ENCODE data around the gene SOCS1. TPM values are rescaled to one million over a fixed set of nuclear protein-coding genes. Genes with fewer than 3 reads are reported as not detected.

The SOCS1 gene
- total RNA-seq, 1 experiment from 2014 or later, result 12.5 TPM

DNA sequence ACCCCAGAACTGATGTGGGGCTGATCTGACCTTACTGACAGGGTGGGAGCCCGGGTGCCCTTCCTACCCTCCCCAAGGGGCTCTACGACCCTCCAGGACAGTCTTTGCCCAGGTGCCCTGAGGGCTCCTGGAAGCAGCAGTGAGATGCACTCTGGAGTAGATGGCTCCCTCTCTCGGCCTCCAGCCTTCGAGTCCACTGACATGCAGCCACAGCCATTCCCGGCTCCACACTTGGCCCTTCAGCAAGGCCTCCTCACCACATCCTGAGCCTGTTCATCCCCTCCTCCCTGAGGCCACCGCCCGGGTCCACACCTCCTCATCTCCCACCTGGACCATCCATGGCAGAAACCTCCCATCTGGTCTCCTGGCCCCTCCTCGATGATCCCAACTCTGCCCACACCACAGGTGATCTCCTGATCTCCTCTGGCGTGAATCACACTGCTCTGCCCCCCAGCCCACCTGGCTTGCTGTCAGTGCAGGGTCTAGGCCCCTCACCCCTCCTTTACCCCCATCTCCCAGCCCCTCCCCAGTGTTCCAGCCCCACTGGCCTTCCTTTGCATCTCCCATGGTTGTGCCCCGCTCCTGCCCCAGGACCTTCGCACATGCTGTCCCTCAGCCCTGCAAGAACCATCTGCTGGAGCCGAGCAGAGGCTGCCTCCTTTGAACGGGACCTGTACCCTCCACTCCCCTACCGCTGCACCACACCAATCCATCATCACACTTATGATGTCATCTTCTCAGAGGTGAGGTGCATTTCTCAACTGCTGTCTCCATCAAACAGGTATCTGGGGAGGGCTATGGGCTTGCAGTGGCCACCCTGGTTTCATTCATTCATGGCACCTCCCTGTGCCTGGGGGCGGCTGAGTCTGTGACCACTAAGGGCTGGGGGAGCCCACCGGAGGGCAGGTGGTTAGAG, 44.7 kb downstream of the SOCS1 start:
- H3K4me3 ChIP-seq (ENCODE audit: low read length), result no peak overlapping the region
- no peak overlapping the region for H3K27ac ChIP-seq (ENCODE audit: low read length)
- intact Hi-C loops (cut with micrococcal nuclease), result no loop called here
- no peaks in the 10 kb centered on the region for H3K9me2 ChIP-seq (replicated peaks; ENCODE audit: low read length)
- H3K4me2 ChIP-seq (ENCODE audit: low read length), result no peak overlapping the region
- no peaks in the 10 kb centered on the region for H3K36me3 ChIP-seq (ENCODE audit: low read depth, low read length)
- H3K79me2 ChIP-seq (ENCODE audit: low read length), result no peaks in the 10 kb centered on the region
- no peaks in the 10 kb centered on the region for H3K4me1 ChIP-seq (ENCODE audit: insufficient read depth, low read length)
- no peak for DNase-seq
- H3K9me3 ChIP-seq (ENCODE audit: low read length), result no peaks in the 10 kb centered on the region
- H3K9ac ChIP-seq (ENCODE audit: low read length), result no peak overlapping the region
- POLR2A ChIA-PET (ENCODE audit: unreplicated experiment), result no interaction called here
- BruUV-seq (replicated peaks), result no TSS peak
- no peaks in the 10 kb centered on the region for H4K20me1 ChIP-seq (ENCODE audit: low read length)
- no peak overlapping the region for H2AFZ ChIP-seq (ENCODE audit: low read length)
- H3F3A ChIP-seq (ENCODE audit: low read length, unreplicated experiment), result no peaks in the 10 kb centered on the region
- TF ChIP-seq EZH2 (IDR thresholded peaks at IDR 0.05; ENCODE audit: low read length, unreplicated experiment) (no peak), EZH2phosphoT487 (IDR thresholded peaks at IDR 0.05; ENCODE audit: borderline replicate concordance, low read length) (no peak)
- TF ChIP-seq, protein P1, sequence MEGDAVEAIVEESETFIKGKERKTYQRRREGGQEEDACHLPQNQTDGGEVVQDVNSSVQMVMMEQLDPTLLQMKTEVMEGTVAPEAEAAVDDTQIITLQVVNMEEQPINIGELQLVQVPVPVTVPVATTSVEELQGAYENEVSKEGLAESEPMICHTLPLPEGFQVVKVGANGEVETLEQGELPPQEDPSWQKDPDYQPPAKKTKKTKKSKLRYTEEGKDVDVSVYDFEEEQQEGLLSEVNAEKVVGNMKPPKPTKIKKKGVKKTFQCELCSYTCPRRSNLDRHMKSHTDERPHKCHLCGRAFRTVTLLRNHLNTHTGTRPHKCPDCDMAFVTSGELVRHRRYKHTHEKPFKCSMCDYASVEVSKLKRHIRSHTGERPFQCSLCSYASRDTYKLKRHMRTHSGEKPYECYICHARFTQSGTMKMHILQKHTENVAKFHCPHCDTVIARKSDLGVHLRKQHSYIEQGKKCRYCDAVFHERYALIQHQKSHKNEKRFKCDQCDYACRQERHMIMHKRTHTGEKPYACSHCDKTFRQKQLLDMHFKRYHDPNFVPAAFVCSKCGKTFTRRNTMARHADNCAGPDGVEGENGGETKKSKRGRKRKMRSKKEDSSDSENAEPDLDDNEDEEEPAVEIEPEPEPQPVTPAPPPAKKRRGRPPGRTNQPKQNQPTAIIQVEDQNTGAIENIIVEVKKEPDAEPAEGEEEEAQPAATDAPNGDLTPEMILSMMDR (conservative IDR thresholded peaks at IDR 0.05; ENCODE audit: low read depth, low read length), result no peak
- ATAC-seq, result no peak
- H3K27me3 ChIP-seq (ENCODE audit: low read length), result no peaks in the 10 kb centered on the region
- CTCF ChIA-PET, result no interaction called here

DNA sequence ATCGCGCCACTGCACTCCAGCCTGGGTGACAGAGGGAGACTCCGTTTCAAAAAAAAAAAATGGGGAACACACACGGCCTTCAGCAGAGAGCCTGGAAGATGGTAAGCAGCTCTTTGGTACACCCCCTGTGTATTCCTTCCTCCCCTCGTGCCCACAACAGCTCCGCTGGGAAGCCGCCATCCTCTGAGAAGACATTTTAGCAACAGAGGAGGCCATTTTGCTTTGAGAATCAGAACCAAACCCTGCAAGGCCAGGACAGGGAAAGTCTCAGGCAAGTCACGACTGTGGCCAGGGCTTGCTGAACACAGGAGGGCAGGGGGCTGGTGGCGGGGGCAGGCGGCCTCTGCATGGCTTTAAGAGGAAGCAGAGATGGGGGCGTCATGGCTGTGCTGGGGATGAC, 45.7 kb downstream of the SOCS1 start:
- Histone ChIP-seq H3K9me2 (replicated peaks; ENCODE audit: low read length) (no peaks in the 10 kb centered on the region), H3K36me3 (ENCODE audit: low read depth, low read length) (no peaks in the 10 kb centered on the region), H3K4me3 (ENCODE audit: low read length) (no peak overlapping the region), H2AFZ (ENCODE audit: low read length) (no peak overlapping the region), H3F3A (ENCODE audit: low read length, unreplicated experiment) (no peaks in the 10 kb centered on the region), H3K27ac (ENCODE audit: low read length) (no peak overlapping the region), H3K4me1 (ENCODE audit: insufficient read depth, low read length) (no peaks in the 10 kb centered on the region), H4K20me1 (ENCODE audit: low read length) (no peaks in the 10 kb centered on the region), H3K27me3 (ENCODE audit: low read length) (no peaks in the 10 kb centered on the region), H3K4me2 (ENCODE audit: low read length) (no peak overlapping the region), H3K9me3 (ENCODE audit: low read length) (no peaks in the 10 kb centered on the region), H3K79me2 (ENCODE audit: low read length) (no peaks in the 10 kb centered on the region), H3K9ac (ENCODE audit: low read length) (no peak overlapping the region)
- ChIA-PET POLR2A (ENCODE audit: unreplicated experiment) (no interaction called here), CTCF (no interaction called here)
- intact Hi-C loops (cut with micrococcal nuclease), result no loop called here
- DNase-seq (no peak), ATAC-seq (no peak)
- BruUV-seq (replicated peaks), result no TSS peak
- TF ChIP-seq EZH2 (IDR thresholded peaks at IDR 0.05; ENCODE audit: low read length, unreplicated experiment) (no peak), EZH2phosphoT487 (IDR thresholded peaks at IDR 0.05; ENCODE audit: borderline replicate concordance, low read length) (no peak)
- TF ChIP-seq, protein P1 (conservative IDR thresholded peaks at IDR 0.05; ENCODE audit: low read depth, low read length), result no peak

Measured in PC-3 (cell line).